H1 (cell line): Measurements from ENCODE around the gene PDPK1. TPM values are rescaled to one million over a fixed set of nuclear protein-coding genes. Genes with fewer than 3 reads are reported as not detected.

Experiments
- CTCF ChIA-PET: fragments of 300-600 bp; sonication (Branson Sonifier 250); formaldehyde crosslinking; loops from one replicate; lab custom pipeline; 2021; ENCODE audit not compliant: partially characterized antibody; lab: Charles Lee
- POLR2A ChIA-PET: fragments of 300-600 bp; sonication (Branson Sonifier 250); formaldehyde crosslinking; loops from one replicate; lab custom pipeline; 2021; ENCODE audit warnings: inconsistent platforms; ENCODE audit not compliant: partially characterized antibody; lab: Charles Lee
- DNase-seq, 2 experiments: peaks; one replicate each; pipeline versions ENCODE4 v3.0.0 to v3.0.0-alpha.2; 2010 to 2022; ENCODE audit warnings: low spot score in 2 of 2, low read depth in 1 of 2, mixed read lengths in 1 of 2
- FAIRE-seq: peaks from 2 replicates; lab custom pipeline; 2011; peaks lifted over from hg19 to GRCh38; lab: Jason Lieb, UNC
- H2AFZ ChIP-seq: 2 replicates; pipeline ENCODE4 v1.8.1; 2012; ENCODE audit warnings: low read length, inconsistent platforms
- H2AK5ac ChIP-seq: 2 replicates; pipeline ENCODE4 v1.6.1; 2013; ENCODE audit warnings: low read depth, low read length
- H2BK120ac ChIP-seq: replicated peaks from 2 replicates; pipeline ENCODE3; 2013; ENCODE audit warnings: low read depth, low read length, inconsistent platforms
- H2BK12ac ChIP-seq: 2 replicates; pipeline ENCODE4 v1.6.1; 2013; ENCODE audit warnings: low read depth, low read length
- H2BK15ac ChIP-seq: 2 replicates; pipeline ENCODE4 v1.6.1; 2013; ENCODE audit warnings: low read length
- H2BK20ac ChIP-seq: 2 replicates; pipeline ENCODE4 v1.6.1; 2013; ENCODE audit warnings: low read length
- H2BK5ac ChIP-seq: 2 replicates; pipeline ENCODE4 v1.6.1; 2013; ENCODE audit warnings: low read depth, low read length
- H3K14ac ChIP-seq: 2 replicates; pipeline ENCODE4 v1.6.1; 2013; ENCODE audit warnings: inconsistent platforms; ENCODE audit not compliant: insufficient read length
- H3K18ac ChIP-seq: 2 replicates; pipeline ENCODE4 v1.6.1; 2013; ENCODE audit warnings: low read length; ENCODE audit errors: extremely low read depth
- H3K23ac ChIP-seq: 2 replicates; pipeline ENCODE4 v1.6.1; 2013; ENCODE audit warnings: inconsistent platforms; ENCODE audit not compliant: insufficient read length
- H3K23me2 ChIP-seq: 2 replicates; pipeline ENCODE4 v1.6.1; 2013; ENCODE audit warnings: low read depth, low read length
- H3K27ac ChIP-seq: 2 replicates; pipeline ENCODE4 v1.6.1; 2011; ENCODE audit warnings: low read depth, low read length, inconsistent platforms
- H3K27me3 ChIP-seq, 4 experiments: replicated peaks in 1 of 4; 1 replicate in 1 of 4; 2 replicates in 3 of 4; pipeline versions ENCODE4 v1.6.1 to v1.8.1; 2011 to 2013; ENCODE audit warnings: low read length in 3 of 4, mild to moderate bottlenecking in 3 of 4, inconsistent platforms in 2 of 4, mixed read lengths in 2 of 4, moderate library complexity in 1 of 4; ENCODE audit not compliant: control insufficient read depth in 3 of 4, insufficient read depth in 3 of 4; ENCODE audit errors: extremely low read depth in 1 of 4
- H3K36me3 ChIP-seq, 4 experiments: 2 replicates each; pipeline versions ENCODE4 v1.6.1 to v1.8.1; 2011 to 2013; ENCODE audit warnings: mild to moderate bottlenecking in 4 of 4, low read length in 3 of 4, moderate library complexity in 2 of 4, control low read depth in 1 of 4, inconsistent platforms in 1 of 4; ENCODE audit not compliant: insufficient read depth in 4 of 4, control insufficient read depth in 2 of 4
- H3K4ac ChIP-seq: replicated peaks from 2 replicates; pipeline ENCODE3; 2013; ENCODE audit warnings: low read length, low read depth, mixed read lengths, inconsistent platforms; ENCODE audit not compliant: insufficient read length
- H3K4me1 ChIP-seq, 4 experiments: replicated peaks in 1 of 4; 1 replicate in 1 of 4; 2 replicates in 3 of 4; pipeline versions ENCODE4 v1.6.1 to v1.8.1; 2011 to 2013; ENCODE audit warnings: low read length in 3 of 4, inconsistent platforms in 2 of 4, mixed read lengths in 1 of 4; ENCODE audit not compliant: insufficient read depth in 4 of 4, control insufficient read depth in 3 of 4
- H3K4me2 ChIP-seq, 2 experiments: 2 replicates each; pipeline versions ENCODE4 v1.6.1 to v1.8.1; 2011 to 2013; ENCODE audit warnings: low read depth in 2 of 2, low read length in 2 of 2, control low read depth in 1 of 2, inconsistent platforms in 1 of 2, mild to moderate bottlenecking in 1 of 2; ENCODE audit not compliant: insufficient read depth in 1 of 2
- H3K4me3 ChIP-seq, 4 experiments: fragments of 200-600, 300-600 bp in 1 of 4; sonication (generic), shearing (Covaris generic), sonication (Bioruptor Twin) in 1 of 4; 2 replicates each; pipeline versions ENCODE4 v1.5.1 to v1.8.1; 2011 to 2016; ENCODE audit warnings: low read length in 4 of 4, low read depth in 3 of 4, control low read depth in 2 of 4, inconsistent platforms in 2 of 4, mild to moderate bottlenecking in 2 of 4, mixed read lengths in 1 of 4, moderate library complexity in 1 of 4; ENCODE audit not compliant: insufficient read depth in 2 of 4; ENCODE audit errors: extremely low read depth in 1 of 4
- H3K56ac ChIP-seq: replicated peaks from 2 replicates; pipeline ENCODE3; 2013; ENCODE audit warnings: low read depth, mild to moderate bottlenecking, mixed read lengths, low read length, inconsistent platforms; ENCODE audit not compliant: insufficient read length
- H3K79me1 ChIP-seq: 2 replicates; pipeline ENCODE4 v1.6.1; 2013; ENCODE audit warnings: low read depth, low read length, control low read depth
- H3K79me2 ChIP-seq, 2 experiments: 2 replicates each; pipeline versions ENCODE4 v1.6.1 to v1.8.1; 2012 to 2013; ENCODE audit warnings: low read length in 2 of 2, mild to moderate bottlenecking in 2 of 2, inconsistent platforms in 1 of 2; ENCODE audit not compliant: insufficient read depth in 2 of 2, control insufficient read depth in 1 of 2
- H3K9ac ChIP-seq, 4 experiments: replicated peaks in 1 of 4; 1 replicate in 1 of 4; 2 replicates in 3 of 4; pipeline versions ENCODE4 v1.6.1 to v1.8.1; 2011 to 2013; ENCODE audit warnings: low read depth in 3 of 4, low read length in 3 of 4, control low read depth in 2 of 4, mild to moderate bottlenecking in 2 of 4, moderate library complexity in 2 of 4, inconsistent platforms in 1 of 4; ENCODE audit errors: extremely low read depth in 1 of 4
- H3K9me3 ChIP-seq, 2 experiments: 2 replicates each; pipeline versions ENCODE4 v1.6.1 to v1.8.1; 2012 to 2013; ENCODE audit warnings: mild to moderate bottlenecking in 2 of 2, moderate library complexity in 2 of 2, control low read depth in 1 of 2, inconsistent platforms in 1 of 2, low read depth in 1 of 2, low read length in 1 of 2, mixed read lengths in 1 of 2; ENCODE audit not compliant: insufficient read depth in 2 of 2
- H4K20me1 ChIP-seq, 2 experiments: replicated peaks in 1 of 2; 2 replicates each; pipeline versions ENCODE3 to v1.8.1; 2011 to 2013; ENCODE audit warnings: inconsistent platforms in 2 of 2, low read length in 2 of 2, mild to moderate bottlenecking in 1 of 2; ENCODE audit not compliant: insufficient read depth in 2 of 2, control insufficient read depth in 1 of 2
- H4K5ac ChIP-seq: 2 replicates; pipeline ENCODE4 v1.6.1; 2013; ENCODE audit warnings: low read length, low read depth, mixed read lengths, inconsistent platforms; ENCODE audit not compliant: insufficient read length
- H4K8ac ChIP-seq: 2 replicates; pipeline ENCODE4 v1.8.0; 2013; ENCODE audit warnings: mild to moderate bottlenecking, moderate library complexity, low read length, inconsistent platforms; ENCODE audit not compliant: insufficient read depth; ENCODE audit errors: extremely low read depth
- H4K91ac ChIP-seq: replicated peaks from 2 replicates; pipeline ENCODE3; 2013; ENCODE audit warnings: low read length, mixed read lengths, inconsistent platforms; ENCODE audit not compliant: insufficient read length
- CREB1 ChIP-seq: IDR thresholded peaks from 2 replicates; pipeline ENCODE4 v1.6.1; 2012; ENCODE audit warnings: inconsistent platforms
- CTCF ChIP-seq, 3 experiments: IDR thresholded peaks; 1 replicate in 2 of 3; 2 replicates in 1 of 3; pipeline versions ENCODE4 v1.5.1 to v1.6.1; 2011; ENCODE audit warnings: low read length in 3 of 3, mild to moderate bottlenecking in 3 of 3, inconsistent platforms in 2 of 3, low read depth in 1 of 3, moderate library complexity in 1 of 3; ENCODE audit not compliant: insufficient read depth in 1 of 3; ENCODE audit errors: control extremely low read depth in 1 of 3
- EGR1 ChIP-seq: IDR thresholded peaks from 2 replicates; pipeline ENCODE4 v1.6.1; 2011; ENCODE audit warnings: low read depth, low read length, borderline replicate concordance
- JUN ChIP-seq: IDR thresholded peaks from 2 replicates; pipeline ENCODE4 v1.6.1; 2011; ENCODE audit warnings: low read depth, mild to moderate bottlenecking, improper control_type of control experiment, low read length
- KDM5A ChIP-seq: fragments of 200-600 bp; IDR thresholded peaks from 2 replicates; pipeline ENCODE4 v1.7.1; 2012; ENCODE audit warnings: mild to moderate bottlenecking, low read length, inconsistent platforms, mixed read lengths
- RFX5 ChIP-seq: IDR thresholded peaks from 2 replicates; pipeline ENCODE4 v1.6.1; 2011; ENCODE audit warnings: low read depth, low read length, improper control_type of control experiment, borderline replicate concordance
- SP1 ChIP-seq: IDR thresholded peaks from 2 replicates; pipeline ENCODE4 v1.6.1; 2011; ENCODE audit warnings: low read depth, low read length
- SRF ChIP-seq: IDR thresholded peaks from 2 replicates; pipeline ENCODE4 v1.6.1; 2011; ENCODE audit warnings: mild to moderate bottlenecking, low read depth, low read length, moderate library complexity
- ZNF274 ChIP-seq: IDR thresholded peaks from 2 replicates; pipeline ENCODE4 v1.7.0; 2012; ENCODE audit warnings: low read length, borderline replicate concordance; ENCODE audit errors: extremely low read depth
- WGBS, 2 experiments: shearing (Covaris generic) in 1 of 2; methylation state at CpG; one replicate each; pipeline versions ENCODE4 v1.1.6 to v1.1.7; 2013 to 2015; ENCODE audit warnings: low lambda C conversion rate in 2 of 2, mixed read lengths in 2 of 2, inconsistent platforms in 1 of 2, low coverage in 1 of 2, missing lambda C conversion rate in 1 of 2; ENCODE audit not compliant: insufficient replicate concordance in 2 of 2, insufficient coverage in 1 of 2, insufficient read length in 1 of 2; ENCODE audit errors: extremely low coverage in 1 of 2, missing lambda C conversion rate in 1 of 2; 5-methylcytosine and 5-hydroxymethylcytosine counted together
- polyA plus RNA-seq, 7 experiments: library from polyadenylated mRNA; depleted of rRNA in 3 of 7; stranded (reverse) in 5 of 7; unstranded in 2 of 7; fragments of >200 nt in 5 of 7; fragments of 200-250 nt in 2 of 7; gene quantifications; 1 replicate in 5 of 7; 2 replicates in 1 of 7; 4 replicates in 1 of 7; pipeline versions ENCODE4 v1.2.1 to v1.2.3, GENCODE V29; 2011 to 2013; ENCODE audit warnings: missing spikeins in 2 of 7, mixed read lengths in 2 of 7
- total RNA-seq: library from RNA; stranded (reverse); fragmentation: NEBNext Ultra II Directional; extraction: Animal tissue kit (Norgen Biotek cat#: 25700); gene quantifications from 2 replicates; pipeline ENCODE4 v1.2.1, GENCODE V29; 2021

The PDPK1 gene
- total and polyA plus RNA-seq, 2 of the 8 experiments (the other 6 are each of a cell fraction or from before 2014, with no cell fraction given): 17.1 to 27.8 TPM

- ChIA-PET CTCF (interaction anchor here (1.3 to 1.6 kb wide), 2 partner anchors 16 to 28 kb away, joined by 3 to 7 read pairs; no protein-coding TSS in a partner anchor), POLR2A (interaction anchor here (0.7 to 5.6 kb wide), 15 partner anchors 10 to 333 kb away, joined by 3 to 44 read pairs (median 4); partner anchors contain the start of genes CEMP1, PDPK1, TBC1D24 and TEDC2)
- H3K18ac ChIP-seq: peak within 1 kb of the TSS; percentile 85
- H3K4me1 ChIP-seq: peaks cover 4 to 37% (median 22%) of the 10 kb centered on the region in 4 experiments
- peak within 1 kb of the TSS; percentile 77 to 99 (median 84) for H3K4me3 ChIP-seq
- peak within 1 kb of the TSS; percentile 79 for H4K91ac ChIP-seq
- peaks cover 23 to 33% of the 10 kb centered on the region in 2 experiments for H4K20me1 ChIP-seq
- H2AK5ac ChIP-seq: no peak within 1 kb of the TSS
- H2BK120ac ChIP-seq: no peak within 1 kb of the TSS
- H2BK15ac ChIP-seq: no peak within 1 kb of the TSS
- H2BK20ac ChIP-seq: no peak within 1 kb of the TSS
- no peak within 1 kb of the TSS for H3K14ac ChIP-seq
- peak within 1 kb of the TSS; percentile 96 for H2BK12ac ChIP-seq
- FAIRE-seq (no peak), DNase-seq (peak; percentile 80 to 96)
- no peaks in the 10 kb centered on the region for H3K36me3 ChIP-seq
- 1% methylated on average over 41 of the region's 122 CpGs; no CpG with 5 or more reads in 1 of the 2 experiments for WGBS, 2 experiments
- peak within 1 kb of the TSS; percentile 73 for H4K5ac ChIP-seq
- peak within 1 kb of the TSS; percentile 85 to 90 for H3K4me2 ChIP-seq
- H3K9me3 ChIP-seq: no peaks in the 10 kb centered on the region
- peak within 1 kb of the TSS; percentile 78 for H2BK5ac ChIP-seq
- H3K79me2 ChIP-seq: peaks cover 26 to 47% of the 10 kb centered on the region in 2 experiments
- H3K23ac ChIP-seq: no peak within 1 kb of the TSS
- H3K56ac ChIP-seq: peak within 1 kb of the TSS; percentile 71
- peak within 1 kb of the TSS; percentile 39 for H3K4ac ChIP-seq
- peaks cover 8% of the 10 kb centered on the region; the same call in 1 of the 2 replicates for H3K23me2 ChIP-seq
- no peak within 1 kb of the TSS for H2AFZ ChIP-seq
- peak within 1 kb of the TSS; percentile 98; the same call in 1 of the 2 replicates for H4K8ac ChIP-seq
- H3K27me3 ChIP-seq: peaks cover 0 to 3% (median 0%) of the 10 kb centered on the region in 4 experiments; a peak in 2 of 7 replicates
- peak within 1 kb of the TSS; percentile 99 for H3K27ac ChIP-seq
- peaks cover 17% of the 10 kb centered on the region for H3K79me1 ChIP-seq
- peak within 1 kb of the TSS; percentile 89 to 97 (median 92) for H3K9ac ChIP-seq
- TF ChIP-seq JUN (no peak), CREB1 (peak; percentile 95), EGR1 (no peak; the same call in 1 of the 2 replicates), KDM5A (no peak), ZNF274 (no peak), SRF (no peak), CTCF (IDR thresholded peaks at IDR 0.05; ENCODE audit: control extremely low read depth in 1 of 3, insufficient read depth in 1 of 3, low read depth in 1 of 3, low read length in 3 of 3) (no peak), RFX5 (no peak), SP1 (peak; percentile 58; the same call in 1 of the 2 replicates)
These were observed 24.2 kb upstream of the PDPK1 start, which contains the start of gene ATP6V0C for GRCh38 chr16:2513405-2514332. Gene ATP6V0C, plus strand, starts transcription at chr16:2513952. Its CDS starts 152 bp downstream, at chr16:2514104.
